Left colon (tissue), 2 donors: ENCODE data around the gene LDB1. TPM values are rescaled to one million over a fixed set of nuclear protein-coding genes. Genes with fewer than 3 reads are reported as not detected.
A peak's percentile ranks its signal among the peaks of the same experiment; 100 is the strongest.

Experiments used
- ATAC-seq: fragments of 200-7000 bp; cut with Tn5 transposase; one replicate; pipeline ENCODE4 v1.9.1; 2020; ENCODE audit warnings: mild to moderate bottlenecking, moderate library complexity
- DNase-seq, 2 donors: peaks; one replicate each; pipeline ENCODE4 v3.0.0-alpha.2; 2020
- intact Hi-C, 2 donors: fragments of 100-400 bp; cut with DNase I in 1 of 2; cut with micrococcal nuclease in 1 of 2; formaldehyde crosslinking; loops; one replicate each; pipeline versions ENCODE4 v1.11.2 to v1.14.0; 2022; cut with DNase I, micrococcal nuclease
- total RNA-seq, 2 donors: library from RNA; stranded (reverse); fragmentation: NEBNext Ultra II Directional; extraction: Animal tissue kit (Norgen Biotek cat#: 25700); gene quantifications; one replicate each; pipeline ENCODE4 v1.2.1, GENCODE V29; 2021
- donor health status: DM: no; HTN: no; CAD: no.
- donor health status: DM: yes; HTN: yes; CAD: no.

The LDB1 gene
- total RNA-seq, 2 donors from 2014 or later: 29.5 to 34.6 TPM

GRCh38 chr10:102067091-102067916 is 52.9 kb downstream of the LDB1 start:
- intact Hi-C loops: no loop called here
- DNase-seq: no peak
- no peak for ATAC-seq

- DNase-seq: peak in 1 of 2 donors; percentile 18
These were observed 53.6 kb downstream of the LDB1 start for GRCh38 chr10:102066399-102067088.

GRCh38 chr10:102065561-102066398 is 54.4 kb downstream of the LDB1 start:
- DNase-seq (peak; percentile 36 to 54), ATAC-seq (peak; percentile 55)
- intact Hi-C loops: no loop called here

More at GRCh38 chr10:102066399-102067088, 53.6 kb downstream of the LDB1 start:
- intact Hi-C loops: no loop called here
- ATAC-seq: no peak

GRCh38 chr10:102064868-102065560 is 55.2 kb downstream of the LDB1 start, which contains the start of gene HPS6:
Gene HPS6, plus strand, starts transcription at chr10:102065349. Its CDS starts 126 bp downstream, at chr10:102065475.
- DNase-seq (peak; percentile 94 to 95), ATAC-seq (peak; percentile 94)
- intact Hi-C loops: no loop called here

GRCh38 chr10:102064503-102064867 is 55.7 kb downstream of the LDB1 start:
- DNase-seq (no peak), ATAC-seq (no peak)
- intact Hi-C loops: no loop called here

- intact Hi-C loops: no loop called here
- DNase-seq (no peak), ATAC-seq (no peak)
These were observed 60.2 kb downstream of the LDB1 start for GRCh38 chr10:102059987-102060386.

Other genes with a start within 250 kb of the LDB1 start
- gene ARMH3, start 64.2 kb downstream of the LDB1 start, total RNA-seq: 10 to 100 TPM; 28.6 to 37.3 TPM
- 10 to 100 TPM; 20.3 to 25.0 TPM for gene HPS6, start 55.0 kb downstream of the LDB1 start, total RNA-seq
- gene PPRC1, start 12.7 kb upstream of the LDB1 start, total RNA-seq: 10 to 100 TPM; 14.4 to 22.1 TPM
- gene NOLC1, start 32.0 kb upstream of the LDB1 start, total RNA-seq: 10 to 100 TPM; 30.2 to 41.5 TPM
- gene ELOVL3, start 105.9 kb upstream of the LDB1 start, total RNA-seq: not detected
- gene PITX3, start 121.1 kb upstream of the LDB1 start, total RNA-seq: not detected
- 10 to 100 TPM; 52.3 to 64.3 TPM for gene GBF1, start 125.2 kb upstream of the LDB1 start, total RNA-seq